ENCODE data around the gene CAMK2N1.
A peak's percentile ranks its signal among the peaks of the same experiment; 100 is the strongest.

The CAMK2N1 gene

GRCh38 chr1:20496241-20496661, 10.2 kb upstream of the CAMK2N1 start:
- peak in 1 of 2 experiments; percentile 34 for DNase-seq

GRCh38 chr1:20495661-20496060, 9.7 kb upstream of the CAMK2N1 start:
- DNase-seq = no peak

GRCh38 chr1:20494609-20495311, 8.8 kb upstream of the CAMK2N1 start:
- peak in 1 of 2 experiments; percentile 20 for DNase-seq

GRCh38 chr1:20493839-20494608, 8.0 kb upstream of the CAMK2N1 start:
- DNase-seq = peak; percentile 66 to 69

GRCh38 chr1:20493309-20493708, 7.3 kb upstream of the CAMK2N1 start:
- no peak for DNase-seq

GRCh38 chr1:20492751-20493150, 6.7 kb upstream of the CAMK2N1 start:
- DNase-seq = no peak

- DNase-seq = no peak
These were observed 5.9 kb upstream of the CAMK2N1 start for GRCh38 chr1:20491866-20492265.

- DNase-seq = no peak
These were observed 5.2 kb upstream of the CAMK2N1 start for GRCh38 chr1:20491178-20491577.

- DNase-seq = no peak
These were observed 1.2 kb upstream of the CAMK2N1 start for GRCh38 chr1:20487236-20487590.

GRCh38 chr1:20486457-20487235, 636 bp upstream of the CAMK2N1 start:
- DNase-seq = no peak

GRCh38 chr1:20484519-20485462, 1.2 kb downstream of the CAMK2N1 start:
- no peak for DNase-seq

GRCh38 chr1:20483833-20484518, 2.0 kb downstream of the CAMK2N1 start:
- DNase-seq = no peak

- DNase-seq = no peak
These were observed 2.7 kb downstream of the CAMK2N1 start for GRCh38 chr1:20483098-20483832.

- DNase-seq = no peak
These were observed 4.1 kb downstream of the CAMK2N1 start for GRCh38 chr1:20481643-20482498.

GRCh38 chr1:20480951-20481617, 4.9 kb downstream of the CAMK2N1 start:
- DNase-seq = no peak

- DNase-seq = no peak
These were observed 5.6 kb downstream of the CAMK2N1 start for GRCh38 chr1:20480243-20480944.

GRCh38 chr1:20479840-20480239, 6.2 kb downstream of the CAMK2N1 start:
- no peak for DNase-seq

GRCh38 chr1:20478057-20478635, 7.9 kb downstream of the CAMK2N1 start:
- DNase-seq = no peak

Measured in SW 1271 (cell line).